Type B pancreatic cell (in vitro differentiated cells): ENCODE measurements around the gene AKAP13. TPM values are rescaled to one million over a fixed set of nuclear protein-coding genes. Genes with fewer than 3 reads are reported as not detected.
A peak's percentile ranks its signal among the peaks of the same experiment; 100 is the strongest.
"Not testable (repeated sequence)": the region's sequence is repeated elsewhere in the genome, so short reads cannot be mapped to it uniquely, and the experiment has no call there.

Experiments
- DNase-seq: peaks from one replicate; pipeline ENCODE4 v3.0.0; 2021; ENCODE audit warnings: mixed read lengths; ENCODE audit not compliant: unreplicated experiment; ENCODE audit errors: extremely low spot score
- H3K27ac Mint-ChIP-seq: 2 replicates; pipeline ENCODE4 v1.8.0; 2021; ENCODE audit warnings: mild to moderate bottlenecking, mixed read lengths
- H3K27me3 Mint-ChIP-seq: 2 replicates; pipeline ENCODE4 v1.8.0; 2021; ENCODE audit warnings: mixed read lengths
- H3K36me3 Mint-ChIP-seq: 2 replicates; pipeline ENCODE4 v1.8.0; 2021; ENCODE audit warnings: mixed read lengths
- H3K4me1 Mint-ChIP-seq: one replicate; pipeline ENCODE4 v1.8.0; 2021; ENCODE audit warnings: mixed read lengths; ENCODE audit not compliant: unreplicated experiment
- H3K4me3 Mint-ChIP-seq: 2 replicates; pipeline ENCODE4 v1.8.0; 2021; ENCODE audit warnings: mild to moderate bottlenecking, mixed read lengths
- H3K9me3 Mint-ChIP-seq: 2 replicates; pipeline ENCODE4 v1.8.0; 2021; ENCODE audit warnings: mixed read lengths
- CTCF ChIP-seq: fragments of 200-600 bp; sonication (generic); conservative IDR thresholded peaks from 2 replicates; pipeline ENCODE4 v1.5.0; 2021; ENCODE audit warnings: antibody characterized with exemption, mild to moderate bottlenecking
- total RNA-seq: library from RNA; stranded (reverse); gene quantifications from 2 replicates; pipeline ENCODE4 v1.2.1, GENCODE V29; 2021; ENCODE audit warnings: low replicate concordance

Gene AKAP13
- total RNA-seq, 1 donor from 2014 or later: 75.7 TPM

- Mint-ChIP-seq H3K36me3 (no peaks in the 10 kb centered on the region), H3K27me3 (peaks cover 2% of the 10 kb centered on the region), H3K4me3 (no peak overlapping the region), H3K9me3 (peaks cover 4% of the 10 kb centered on the region), H3K4me1 (peaks cover 26% of the 10 kb centered on the region), H3K27ac (peak overlapping the region; percentile 43)
- TF ChIP-seq CTCF: no peak
- no peak for DNase-seq
These were observed 45.0 kb upstream of the AKAP13 start for GRCh38 chr15:85335193-85335942.

GRCh38 chr15:85336880-85337279 lies 43.5 kb upstream of the AKAP13 start:
- peaks cover 11% of the 10 kb centered on the region for H3K4me1 Mint-ChIP-seq

GRCh38 chr15:85337425-85338074 lies 42.9 kb upstream of the AKAP13 start:
- peaks cover 4% of the 10 kb centered on the region for H3K9me3 Mint-ChIP-seq
- H3K36me3 Mint-ChIP-seq: no peaks in the 10 kb centered on the region
- no peak for TF ChIP-seq CTCF
- no peaks in the 10 kb centered on the region for H3K27me3 Mint-ChIP-seq
- H3K4me1 Mint-ChIP-seq: peaks cover 11% of the 10 kb centered on the region
- DNase-seq: no peak
- H3K27ac Mint-ChIP-seq: no peak overlapping the region
- no peak overlapping the region for H3K4me3 Mint-ChIP-seq

More at GRCh38 chr15:85336880-85337279, 43.5 kb upstream of the AKAP13 start:
- H3K36me3 Mint-ChIP-seq: no peaks in the 10 kb centered on the region
- TF ChIP-seq CTCF: no peak
- no peak overlapping the region for H3K27ac Mint-ChIP-seq
- no peaks in the 10 kb centered on the region for H3K27me3 Mint-ChIP-seq
- H3K4me3 Mint-ChIP-seq: no peak overlapping the region
- no peak for DNase-seq
- H3K9me3 Mint-ChIP-seq: peaks cover 4% of the 10 kb centered on the region

- Mint-ChIP-seq H3K27me3 (no peaks in the 10 kb centered on the region), H3K4me3 (no peak overlapping the region), H3K27ac (no peak overlapping the region), H3K4me1 (peaks cover 11% of the 10 kb centered on the region), H3K9me3 (peaks cover 11% of the 10 kb centered on the region), H3K36me3 (no peaks in the 10 kb centered on the region)
- no peak for TF ChIP-seq CTCF
- no peak for DNase-seq
These were observed 40.1 kb upstream of the AKAP13 start for GRCh38 chr15:85340321-85340665.

GRCh38 chr15:85340852-85341251 lies 39.6 kb upstream of the AKAP13 start:
- Mint-ChIP-seq H3K36me3 (no peaks in the 10 kb centered on the region), H3K4me3 (no peak overlapping the region), H3K27me3 (no peaks in the 10 kb centered on the region), H3K4me1 (peaks cover 6% of the 10 kb centered on the region), H3K27ac (no peak overlapping the region), H3K9me3 (peaks cover 11% of the 10 kb centered on the region)
- no peak for DNase-seq
- no peak for TF ChIP-seq CTCF

- not testable (repeated sequence) for H3K36me3 Mint-ChIP-seq, H3K27ac Mint-ChIP-seq, H3K27me3 Mint-ChIP-seq, H3K4me3 Mint-ChIP-seq, DNase-seq, H3K4me1 Mint-ChIP-seq
- H3K9me3 Mint-ChIP-seq: peaks cover 11% of the 10 kb centered on the region
These were observed 38.2 kb upstream of the AKAP13 start for GRCh38 chr15:85342163-85342562.

- not testable (repeated sequence) for H3K36me3 Mint-ChIP-seq, H3K27me3 Mint-ChIP-seq, H3K27ac Mint-ChIP-seq, H3K4me3 Mint-ChIP-seq, DNase-seq, H3K4me1 Mint-ChIP-seq
- peaks cover 11% of the 10 kb centered on the region for H3K9me3 Mint-ChIP-seq
These were observed 37.0 kb upstream of the AKAP13 start for GRCh38 chr15:85343443-85343842.

GRCh38 chr15:85344241-85344640 lies 36.2 kb upstream of the AKAP13 start:
- not testable (repeated sequence) for H3K36me3 Mint-ChIP-seq, H3K27me3 Mint-ChIP-seq, H3K4me3 Mint-ChIP-seq, DNase-seq, H3K4me1 Mint-ChIP-seq
- H3K9me3 Mint-ChIP-seq: peaks cover 11% of the 10 kb centered on the region
- H3K27ac Mint-ChIP-seq: peak overlapping the region; percentile 80

GRCh38 chr15:85344653-85345114 lies 35.7 kb upstream of the AKAP13 start:
- not testable (repeated sequence) for H3K4me3 Mint-ChIP-seq, H3K4me1 Mint-ChIP-seq, H3K27me3 Mint-ChIP-seq, H3K36me3 Mint-ChIP-seq, DNase-seq
- H3K9me3 Mint-ChIP-seq: peaks cover 11% of the 10 kb centered on the region
- peak overlapping the region; percentile 80 for H3K27ac Mint-ChIP-seq
